ENCODE results near the gene FLRT2.

FLRT2 gene

DNA sequence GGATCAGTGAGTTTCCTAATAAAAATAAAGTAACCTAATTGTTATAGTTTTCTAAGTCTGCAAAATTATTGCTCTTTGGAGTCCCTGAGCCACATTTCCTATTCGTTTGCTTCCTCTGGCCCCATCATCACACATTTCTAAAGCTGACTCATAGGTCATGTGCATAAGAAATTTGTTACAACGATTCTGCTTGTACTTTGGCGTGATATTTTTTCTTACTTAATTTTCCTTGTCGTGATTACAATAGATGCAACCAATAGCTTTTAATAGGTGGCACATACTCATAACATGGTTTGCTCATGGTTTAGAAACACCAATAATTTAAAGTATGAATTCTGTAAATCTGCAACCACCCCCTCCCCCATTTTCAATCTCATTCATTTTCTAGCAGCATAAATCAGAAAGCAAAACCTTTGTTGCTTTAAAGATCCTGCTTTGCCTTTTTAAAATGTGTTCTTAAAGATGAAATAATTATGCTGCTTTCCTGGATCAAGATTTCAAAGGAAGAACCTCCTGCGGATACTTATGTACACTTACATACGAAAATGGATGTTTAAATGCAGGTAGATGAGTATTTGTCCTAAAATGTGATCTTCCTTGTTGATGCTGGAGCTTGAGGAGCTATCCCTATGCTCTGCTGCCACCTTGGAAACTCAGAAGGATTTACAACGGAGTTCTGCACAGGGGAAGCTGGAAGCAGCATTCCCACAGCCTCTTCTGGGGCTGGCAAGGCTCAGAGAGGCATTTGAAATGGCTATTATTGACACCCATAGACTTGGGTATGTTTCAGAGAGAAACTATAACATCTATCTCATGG is 1.7 kb upstream of the FLRT2 start:
- TF ChIP-seq, protein P1, sequence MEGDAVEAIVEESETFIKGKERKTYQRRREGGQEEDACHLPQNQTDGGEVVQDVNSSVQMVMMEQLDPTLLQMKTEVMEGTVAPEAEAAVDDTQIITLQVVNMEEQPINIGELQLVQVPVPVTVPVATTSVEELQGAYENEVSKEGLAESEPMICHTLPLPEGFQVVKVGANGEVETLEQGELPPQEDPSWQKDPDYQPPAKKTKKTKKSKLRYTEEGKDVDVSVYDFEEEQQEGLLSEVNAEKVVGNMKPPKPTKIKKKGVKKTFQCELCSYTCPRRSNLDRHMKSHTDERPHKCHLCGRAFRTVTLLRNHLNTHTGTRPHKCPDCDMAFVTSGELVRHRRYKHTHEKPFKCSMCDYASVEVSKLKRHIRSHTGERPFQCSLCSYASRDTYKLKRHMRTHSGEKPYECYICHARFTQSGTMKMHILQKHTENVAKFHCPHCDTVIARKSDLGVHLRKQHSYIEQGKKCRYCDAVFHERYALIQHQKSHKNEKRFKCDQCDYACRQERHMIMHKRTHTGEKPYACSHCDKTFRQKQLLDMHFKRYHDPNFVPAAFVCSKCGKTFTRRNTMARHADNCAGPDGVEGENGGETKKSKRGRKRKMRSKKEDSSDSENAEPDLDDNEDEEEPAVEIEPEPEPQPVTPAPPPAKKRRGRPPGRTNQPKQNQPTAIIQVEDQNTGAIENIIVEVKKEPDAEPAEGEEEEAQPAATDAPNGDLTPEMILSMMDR (IDR thresholded peaks at IDR 0.05; ENCODE audit: insufficient read depth, low read length, missing control alignments), result peak; percentile 70
- CTCF ChIA-PET, result interaction anchor here (0.8 to 3.7 kb wide), 15 partner anchors 10 to 1387 kb away, joined by 3 to 29 read pairs (median 3); no protein-coding TSS in a partner anchor
- H3K4me3 ChIP-seq (ENCODE audit: low read depth, low read length), result peak overlapping the region; percentile 77
- peak; percentile 72 for DNase-seq (ENCODE audit: low read depth, low spot score)
- POLR2A ChIA-PET, result interaction anchor here (0.5 to 1.5 kb wide), 2 partner anchors 19 to 777 kb away, joined by 4 to 6 read pairs; no protein-coding TSS in a partner anchor

DNA sequence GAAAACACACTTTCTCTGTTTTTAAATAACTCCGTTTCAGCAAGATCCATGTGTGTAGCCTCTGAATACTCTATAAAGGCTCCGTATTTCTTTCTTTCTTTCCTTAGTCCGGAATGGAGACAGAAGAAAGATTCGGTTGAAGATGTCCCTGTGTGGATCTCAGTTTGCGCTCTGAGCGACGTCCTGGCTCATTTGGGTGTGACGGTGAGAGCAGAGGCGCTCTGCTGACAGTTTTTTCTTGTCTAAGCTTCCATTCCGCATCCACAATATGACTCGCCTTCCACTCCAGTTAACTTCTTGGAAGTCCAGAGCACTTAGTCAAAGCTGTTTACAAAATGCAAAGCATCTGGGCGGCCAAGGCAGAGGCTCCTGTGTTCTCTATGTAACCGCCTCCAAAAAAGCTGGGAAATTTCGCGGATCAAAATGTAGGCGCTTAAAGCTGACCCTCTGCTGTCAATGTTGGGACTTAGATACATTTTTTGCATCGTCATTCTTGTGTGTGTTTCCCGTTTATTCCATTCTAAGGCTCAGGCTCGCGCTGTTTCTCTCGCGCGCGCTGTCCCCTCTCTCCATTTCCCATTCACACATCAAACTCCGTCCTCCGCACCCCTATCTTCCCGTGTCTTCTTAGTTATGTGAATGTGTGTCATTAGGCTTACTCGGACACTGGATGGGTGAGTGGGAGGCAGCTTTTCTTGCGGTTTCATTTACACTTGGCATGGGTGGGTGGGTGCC is 880 bp upstream of the FLRT2 start:
- H3K4me3 ChIP-seq (ENCODE audit: low read depth, low read length), result peak overlapping the region; percentile 77
- POLR2A ChIA-PET, result interaction anchor here (1.1 to 1.5 kb wide), 2 partner anchors 12 to 778 kb away, joined by 3 to 6 read pairs; no protein-coding TSS in a partner anchor
- TF ChIP-seq, protein P1 (IDR thresholded peaks at IDR 0.05; ENCODE audit: insufficient read depth, low read length, missing control alignments), result no peak
- no peak for DNase-seq (ENCODE audit: low read depth, low spot score)
- CTCF ChIA-PET, result interaction anchor here (0.6 to 3.7 kb wide), 11 partner anchors 11 to 1388 kb away, joined by 3 to 29 read pairs (median 3); no protein-coding TSS in a partner anchor

DNA sequence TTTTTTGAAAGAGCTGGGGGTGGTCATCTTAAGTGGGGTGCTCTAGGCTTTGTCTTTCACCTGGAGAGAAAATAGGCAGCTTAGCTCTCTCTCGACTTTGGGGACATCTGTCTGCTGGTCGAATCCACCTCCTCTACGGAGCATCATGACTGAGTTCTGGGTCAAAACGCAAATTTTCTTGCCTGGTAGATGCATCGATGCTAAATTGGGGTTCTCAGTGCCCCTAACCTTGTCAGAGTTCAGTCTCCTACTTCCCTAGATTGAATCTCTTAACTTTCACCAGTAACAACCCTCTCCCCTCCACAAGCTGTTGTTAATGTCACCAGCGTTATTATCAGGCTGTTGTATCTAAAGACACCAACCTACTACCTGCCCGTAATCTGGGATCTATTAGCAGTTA is 682 bp downstream of the FLRT2 start:
- CTCF ChIA-PET, result interaction anchor here (3.7 kb wide), 2 partner anchors 13 to 334 kb away, joined by 19 to 29 read pairs; no protein-coding TSS in a partner anchor
- peak overlapping the region; percentile 77 for H3K4me3 ChIP-seq (ENCODE audit: low read depth, low read length)
- TF ChIP-seq, protein P1 (IDR thresholded peaks at IDR 0.05; ENCODE audit: insufficient read depth, low read length, missing control alignments), result no peak
- POLR2A ChIA-PET, result interaction anchor here (1.1 kb wide), 1 partner anchor 14 kb away, joined by 3 read pairs; no protein-coding TSS in a partner anchor
- no peak for DNase-seq (ENCODE audit: low read depth, low spot score)

GRCh38 chr14:85531141-85531586 is 1.2 kb downstream of the FLRT2 start:
- ChIA-PET POLR2A (no interaction called here), CTCF (no interaction called here)
- no peak for DNase-seq (ENCODE audit: low read depth, low spot score)
- H3K4me3 ChIP-seq (ENCODE audit: low read depth, low read length), result peak overlapping the region; percentile 77
- TF ChIP-seq, protein P1 (IDR thresholded peaks at IDR 0.05; ENCODE audit: insufficient read depth, low read length, missing control alignments), result no peak

DNA sequence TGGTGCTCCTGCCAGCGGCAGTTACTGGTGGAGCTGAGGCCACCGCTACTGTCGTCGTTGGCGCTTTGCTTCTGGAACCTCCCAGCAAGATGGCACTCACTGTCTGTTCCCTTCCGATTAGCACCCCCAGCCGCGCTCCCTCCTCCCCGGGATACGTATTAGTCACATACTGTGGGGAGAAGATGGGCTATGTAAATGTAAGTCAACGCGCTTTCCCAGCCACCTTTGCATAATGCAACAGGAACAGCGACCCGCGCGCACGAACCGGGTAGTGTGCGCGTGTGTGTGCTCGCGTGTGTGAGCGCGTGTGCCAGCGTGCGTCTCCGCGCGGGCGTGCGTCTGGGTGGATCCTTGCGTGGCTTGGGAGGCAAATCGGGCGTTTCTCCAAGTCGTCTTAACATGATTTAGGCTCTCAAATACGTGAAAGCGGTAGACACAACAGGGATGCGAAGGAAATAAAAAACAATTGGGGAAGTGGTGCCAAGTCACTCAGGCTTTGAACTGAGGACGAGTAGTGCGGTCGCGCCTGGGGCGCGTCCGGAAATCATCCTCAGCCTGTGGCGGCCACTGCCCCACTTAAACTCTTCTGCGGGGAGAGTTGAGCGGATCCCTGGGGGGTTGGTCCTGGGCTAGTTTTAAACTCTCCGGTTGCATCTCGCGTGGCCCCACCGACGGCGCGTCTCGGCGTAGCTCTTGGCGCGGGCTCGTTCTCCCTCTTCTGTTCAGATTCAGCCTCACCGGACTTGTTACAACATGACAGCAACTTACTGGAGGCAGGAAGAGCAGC is 1.8 kb downstream of the FLRT2 start:
- TF ChIP-seq, protein P1 (IDR thresholded peaks at IDR 0.05; ENCODE audit: insufficient read depth, low read length, missing control alignments), result peak; percentile 60
- DNase-seq (ENCODE audit: low read depth, low spot score), result no peak
- CTCF ChIA-PET, result interaction anchor here (1.2 kb wide), 1 partner anchor 218 kb away, joined by 3 read pairs; no protein-coding TSS in a partner anchor
- POLR2A ChIA-PET, result interaction anchor here (0.7 kb wide), 1 partner anchor 1440 kb away, joined by 3 read pairs; no protein-coding TSS in a partner anchor
- H3K4me3 ChIP-seq (ENCODE audit: low read depth, low read length), result peak overlapping the region; percentile 77
